ENCODE results near the gene CAV1.

DNA sequence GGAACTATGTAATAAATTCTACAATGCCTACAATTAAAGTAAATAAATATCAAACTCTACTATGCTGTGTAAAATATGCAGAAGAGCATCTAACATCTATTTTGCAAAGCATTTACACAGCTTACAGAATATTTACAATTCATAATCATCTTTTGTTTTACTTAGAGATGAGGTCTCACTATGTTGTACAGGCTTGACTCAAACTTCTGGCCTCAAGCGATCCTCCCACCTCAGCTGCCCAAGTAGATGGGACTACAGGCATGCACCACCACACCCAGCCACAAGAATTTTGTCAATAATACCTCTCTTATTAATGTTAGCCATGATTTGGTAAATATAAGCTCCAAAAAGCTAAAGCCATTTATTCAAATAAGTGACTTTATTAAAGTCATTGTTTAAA is 47.2 kb upstream of the CAV1 start:
- TF ChIP-seq, protein P1, sequence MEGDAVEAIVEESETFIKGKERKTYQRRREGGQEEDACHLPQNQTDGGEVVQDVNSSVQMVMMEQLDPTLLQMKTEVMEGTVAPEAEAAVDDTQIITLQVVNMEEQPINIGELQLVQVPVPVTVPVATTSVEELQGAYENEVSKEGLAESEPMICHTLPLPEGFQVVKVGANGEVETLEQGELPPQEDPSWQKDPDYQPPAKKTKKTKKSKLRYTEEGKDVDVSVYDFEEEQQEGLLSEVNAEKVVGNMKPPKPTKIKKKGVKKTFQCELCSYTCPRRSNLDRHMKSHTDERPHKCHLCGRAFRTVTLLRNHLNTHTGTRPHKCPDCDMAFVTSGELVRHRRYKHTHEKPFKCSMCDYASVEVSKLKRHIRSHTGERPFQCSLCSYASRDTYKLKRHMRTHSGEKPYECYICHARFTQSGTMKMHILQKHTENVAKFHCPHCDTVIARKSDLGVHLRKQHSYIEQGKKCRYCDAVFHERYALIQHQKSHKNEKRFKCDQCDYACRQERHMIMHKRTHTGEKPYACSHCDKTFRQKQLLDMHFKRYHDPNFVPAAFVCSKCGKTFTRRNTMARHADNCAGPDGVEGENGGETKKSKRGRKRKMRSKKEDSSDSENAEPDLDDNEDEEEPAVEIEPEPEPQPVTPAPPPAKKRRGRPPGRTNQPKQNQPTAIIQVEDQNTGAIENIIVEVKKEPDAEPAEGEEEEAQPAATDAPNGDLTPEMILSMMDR (optimal IDR thresholded peaks at IDR 0.05 in 1 of 3, IDR thresholded peaks at IDR 0.05 in 1 of 3, conservative IDR thresholded peaks at IDR 0.05 in 1 of 3; ENCODE audit: extremely low read depth in 1 of 3, insufficient read depth in 2 of 3, low read length in 3 of 3): no peak
- no peak for TF ChIP-seq EZH2 (IDR thresholded peaks at IDR 0.05; ENCODE audit: low read length)
